Tibial artery (tissue), 4 donors: ENCODE data around the gene MCF2L.

Experiments
- DNase-seq, 2 donors: peaks; one replicate each; pipeline ENCODE4 v3.0.0-alpha.2; 2019
- H3K27ac ChIP-seq, 2 donors: fragments of 200-600 bp; sonication (generic) in 1 of 2; 1 replicate in 1 of 2; 2 replicates in 1 of 2; pipeline ENCODE4 v1.5.1; 2018 to 2019; ENCODE audit warnings: mild to moderate bottlenecking in 1 of 2
- H3K27me3 ChIP-seq, 2 donors: fragments of 200-600 bp; sonication (generic) in 1 of 2; one replicate each; pipeline versions ENCODE4 v1.5.1 to v1.6.0; 2016 to 2019
- H3K36me3 ChIP-seq, 3 donors: fragments of 200-600 bp; sonication (generic) in 2 of 3; one replicate each; pipeline ENCODE4 v1.5.1; 2016 to 2019; ENCODE audit warnings: mild to moderate bottlenecking in 2 of 3
- H3K4me1 ChIP-seq, 4 donors: fragments of 200-600 bp; sonication (generic) in 2 of 4; 1 replicate in 3 of 4; 2 replicates in 1 of 4; pipeline ENCODE4 v1.5.1; 2016 to 2019
- H3K4me3 ChIP-seq, 2 donors: fragments of 200-600 bp; sonication (generic) in 1 of 2; 1 replicate in 1 of 2; 2 replicates in 1 of 2; pipeline ENCODE4 v1.5.1; 2018 to 2019; ENCODE audit warnings: mild to moderate bottlenecking in 2 of 2
- H3K9me3 ChIP-seq, 3 donors: fragments of 200-600 bp; sonication (generic) in 1 of 3; one replicate each; pipeline ENCODE4 v1.5.1; 2016 to 2019
- intact Hi-C: fragments of 100-400 bp; cut with DNase I; formaldehyde crosslinking; loops from one replicate; pipeline ENCODE4 v1.15.0; 2023; ENCODE audit warnings: low total_unique reads
- TF ChIP-seq, protein P1 (sequence below), 2 experiments: fragments of 200-600 bp in 1 of 2; fragments of 450-650 bp in 1 of 2; IDR thresholded peaks; one replicate each; pipeline ENCODE4 v1.5.1; 2017 to 2019; ENCODE audit warnings: antibody characterized with exemption in 2 of 2, mild to moderate bottlenecking in 1 of 2, moderate library complexity in 1 of 2

MCF2L gene

GRCh38 chr13:113016526-113017295 is 47.7 kb downstream of the MCF2L start:
- H3K4me3 ChIP-seq, result no peak overlapping the region
- TF ChIP-seq, protein P1, sequence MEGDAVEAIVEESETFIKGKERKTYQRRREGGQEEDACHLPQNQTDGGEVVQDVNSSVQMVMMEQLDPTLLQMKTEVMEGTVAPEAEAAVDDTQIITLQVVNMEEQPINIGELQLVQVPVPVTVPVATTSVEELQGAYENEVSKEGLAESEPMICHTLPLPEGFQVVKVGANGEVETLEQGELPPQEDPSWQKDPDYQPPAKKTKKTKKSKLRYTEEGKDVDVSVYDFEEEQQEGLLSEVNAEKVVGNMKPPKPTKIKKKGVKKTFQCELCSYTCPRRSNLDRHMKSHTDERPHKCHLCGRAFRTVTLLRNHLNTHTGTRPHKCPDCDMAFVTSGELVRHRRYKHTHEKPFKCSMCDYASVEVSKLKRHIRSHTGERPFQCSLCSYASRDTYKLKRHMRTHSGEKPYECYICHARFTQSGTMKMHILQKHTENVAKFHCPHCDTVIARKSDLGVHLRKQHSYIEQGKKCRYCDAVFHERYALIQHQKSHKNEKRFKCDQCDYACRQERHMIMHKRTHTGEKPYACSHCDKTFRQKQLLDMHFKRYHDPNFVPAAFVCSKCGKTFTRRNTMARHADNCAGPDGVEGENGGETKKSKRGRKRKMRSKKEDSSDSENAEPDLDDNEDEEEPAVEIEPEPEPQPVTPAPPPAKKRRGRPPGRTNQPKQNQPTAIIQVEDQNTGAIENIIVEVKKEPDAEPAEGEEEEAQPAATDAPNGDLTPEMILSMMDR (IDR thresholded peaks at IDR 0.05), result no peak
- H3K27me3 ChIP-seq, result peaks cover 0 to 7% of the 10 kb centered on the region in 2 donors
- H3K9me3 ChIP-seq, result no peaks in the 10 kb centered on the region
- no peaks in the 10 kb centered on the region for H3K4me1 ChIP-seq
- no peak overlapping the region for H3K27ac ChIP-seq
- DNase-seq, result no peak
- H3K36me3 ChIP-seq, result peaks cover 0 to 16% (median 0%) of the 10 kb centered on the region in 3 donors
- intact Hi-C loops, result no loop called here

- TF ChIP-seq, protein P1 (IDR thresholded peaks at IDR 0.05), result no peak
- Histone ChIP-seq H3K9me3 (no peaks in the 10 kb centered on the region), H3K27me3 (peaks cover 0 to 14% of the 10 kb centered on the region in 2 donors), H3K4me3 (no peak overlapping the region), H3K36me3 (peaks cover 0 to 16% (median 0%) of the 10 kb centered on the region in 3 donors), H3K27ac (no peak overlapping the region), H3K4me1 (no peaks in the 10 kb centered on the region)
- DNase-seq, result no peak
- intact Hi-C loops, result no loop called here
Observed at GRCh38 chr13:113017506-113018215, 48.6 kb downstream of the MCF2L start.

DNA sequence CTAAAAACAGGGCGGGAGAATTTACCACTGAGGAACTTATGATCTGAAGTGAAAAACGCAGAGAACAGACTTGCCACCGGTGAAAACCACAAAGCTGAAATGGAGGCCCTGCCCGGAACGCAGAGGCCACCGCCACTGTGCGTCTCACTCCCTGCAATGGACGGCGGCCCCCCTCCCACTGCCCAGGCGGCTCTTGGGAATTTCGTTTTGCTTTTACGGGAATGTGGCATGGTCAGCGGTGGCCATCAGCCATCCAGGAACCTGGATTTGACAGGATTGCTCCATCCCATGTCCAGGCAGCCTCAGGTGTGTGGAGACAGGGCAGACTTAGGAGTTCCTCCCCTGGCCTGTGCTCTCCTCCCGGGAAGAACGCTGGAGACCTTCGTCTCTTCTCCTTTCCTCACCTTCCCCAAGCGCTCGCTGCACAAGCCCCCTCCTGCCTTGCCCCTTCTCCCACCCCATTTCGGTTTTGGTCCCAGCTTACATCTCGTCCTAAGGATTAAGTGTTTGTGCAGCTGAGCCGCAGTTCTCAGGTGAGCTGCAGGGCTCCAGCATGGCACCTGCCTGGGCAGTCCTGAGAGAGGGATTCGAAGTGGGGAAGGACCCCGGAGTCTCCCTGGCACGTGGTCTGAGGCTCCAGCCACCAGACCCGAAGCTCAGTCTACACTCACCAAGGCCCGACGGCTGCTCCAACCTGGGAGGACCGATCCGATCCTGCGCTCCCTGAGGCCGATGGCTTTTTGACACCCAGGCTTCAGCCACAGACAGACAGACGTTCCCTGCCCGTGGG is 49.9 kb downstream of the MCF2L start:
- Histone ChIP-seq H3K4me1 (no peaks in the 10 kb centered on the region), H3K27ac (no peak overlapping the region), H3K27me3 (peaks cover 0 to 27% of the 10 kb centered on the region in 2 donors), H3K4me3 (no peak overlapping the region), H3K36me3 (peaks cover 0 to 16% (median 0%) of the 10 kb centered on the region in 3 donors), H3K9me3 (no peaks in the 10 kb centered on the region)
- DNase-seq, result no peak
- TF ChIP-seq, protein P1 (IDR thresholded peaks at IDR 0.05), result no peak
- intact Hi-C loops, result no loop called here

DNA sequence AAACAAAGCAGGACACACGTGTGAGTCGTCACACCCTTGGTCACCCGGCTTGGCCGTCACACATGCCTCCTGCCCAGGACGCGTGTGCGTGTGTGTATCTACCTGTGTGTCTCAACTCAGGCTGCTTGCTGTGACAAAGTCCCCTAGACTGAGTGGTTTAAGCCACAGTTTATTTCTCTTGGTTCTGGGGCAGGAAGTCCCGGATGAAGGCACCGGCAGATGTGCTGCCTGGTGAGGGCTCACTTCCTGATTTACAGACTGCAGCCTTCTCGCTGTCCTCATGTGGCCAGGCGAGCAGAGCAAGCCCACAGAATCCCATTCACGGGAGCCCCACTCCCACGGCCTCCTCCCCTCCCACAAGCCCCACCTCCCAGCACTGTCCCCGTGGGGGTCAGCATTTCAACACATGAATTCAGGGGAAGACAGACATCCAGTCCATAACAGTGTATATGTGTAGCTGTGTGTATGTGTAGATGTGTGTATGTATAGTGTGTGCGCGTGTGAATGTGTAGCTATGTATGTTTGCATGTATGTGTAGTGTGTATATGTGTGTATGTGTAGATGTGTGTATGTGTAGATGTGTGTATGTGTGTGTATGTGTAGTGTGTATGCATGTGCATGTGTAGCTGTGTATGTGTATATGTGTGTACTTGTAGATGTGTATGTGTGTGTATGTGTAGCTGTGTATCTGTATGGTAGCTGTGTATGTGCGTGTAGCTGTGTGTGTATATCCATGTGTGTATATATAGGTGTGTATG is 51.5 kb downstream of the MCF2L start:
- Histone ChIP-seq H3K9me3 (no peaks in the 10 kb centered on the region), H3K36me3 (peaks cover 0 to 16% (median 0%) of the 10 kb centered on the region in 3 donors), H3K4me1 (no peaks in the 10 kb centered on the region), H3K27ac (no peak overlapping the region), H3K27me3 (peaks cover 0 to 33% of the 10 kb centered on the region in 2 donors), H3K4me3 (no peak overlapping the region)
- TF ChIP-seq, protein P1 (IDR thresholded peaks at IDR 0.05), result no peak
- DNase-seq, result no peak
- intact Hi-C loops, result no loop called here

DNA sequence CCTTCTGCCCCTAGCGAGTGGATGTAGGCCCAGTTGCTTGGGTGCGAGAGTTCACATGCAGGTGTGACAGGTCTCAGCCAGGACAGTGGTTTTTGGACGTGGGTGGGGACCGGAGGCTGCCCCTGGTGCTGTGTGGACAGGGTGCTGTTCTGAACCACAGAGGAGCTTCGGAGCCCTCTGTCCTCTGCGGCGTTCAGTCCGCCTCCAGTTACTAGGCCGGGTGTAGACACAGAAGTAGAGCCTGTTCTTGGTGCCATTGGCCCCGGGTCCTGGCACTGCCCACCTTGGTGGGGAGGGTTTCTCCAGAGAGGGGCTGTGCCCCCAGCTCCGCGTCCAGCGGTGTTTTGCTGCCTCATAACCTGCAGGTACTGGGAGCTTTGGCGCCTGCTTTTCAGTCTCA is 52.4 kb downstream of the MCF2L start:
- no peak for DNase-seq
- Histone ChIP-seq H3K9me3 (no peaks in the 10 kb centered on the region), H3K27me3 (peaks cover 0 to 37% of the 10 kb centered on the region in 2 donors), H3K4me1 (no peaks in the 10 kb centered on the region), H3K27ac (no peak overlapping the region), H3K36me3 (peaks cover 0 to 15% (median 0%) of the 10 kb centered on the region in 3 donors), H3K4me3 (no peak overlapping the region)
- intact Hi-C loops, result no loop called here
- TF ChIP-seq, protein P1 (IDR thresholded peaks at IDR 0.05), result no peak
